Stimulated activated CD4-positive, alpha-beta T cell treated with anti-CD3 and anti-CD28 coated beads, Interleukin-1b, Interleukin-23, amount 100 ng/mL, for 24 hours (primary cell): ENCODE results near the gene UPF2.

Experiments used
- DNase-seq, 4 experiments: peaks; one replicate each; pipeline ENCODE4 v3.0.0-alpha.2; 2020; ENCODE audit warnings: low read depth in 4 of 4, low spot score in 1 of 4

UPF2 gene

GRCh38 chr10:11886851-11887250, 155.8 kb downstream of the UPF2 start:
- DNase-seq, result no peak

DNA sequence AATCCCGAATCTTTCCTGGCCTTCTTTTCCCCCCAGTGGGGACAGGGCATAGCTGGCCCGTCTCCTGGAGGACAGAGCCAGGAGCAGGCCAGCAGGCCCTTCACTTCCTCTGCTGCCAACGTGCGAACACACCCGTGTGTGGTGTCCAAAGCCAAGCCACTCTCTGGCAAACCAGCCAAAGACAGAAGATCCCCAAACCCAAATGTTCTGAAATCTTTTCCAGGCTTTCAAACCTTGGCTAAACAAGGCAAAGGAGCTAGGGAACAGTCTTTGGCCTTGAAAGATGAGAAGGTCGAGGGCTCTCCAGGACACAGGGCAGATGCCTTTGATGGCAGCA, 156.5 kb downstream of the UPF2 start:
- DNase-seq, result no peak

DNA sequence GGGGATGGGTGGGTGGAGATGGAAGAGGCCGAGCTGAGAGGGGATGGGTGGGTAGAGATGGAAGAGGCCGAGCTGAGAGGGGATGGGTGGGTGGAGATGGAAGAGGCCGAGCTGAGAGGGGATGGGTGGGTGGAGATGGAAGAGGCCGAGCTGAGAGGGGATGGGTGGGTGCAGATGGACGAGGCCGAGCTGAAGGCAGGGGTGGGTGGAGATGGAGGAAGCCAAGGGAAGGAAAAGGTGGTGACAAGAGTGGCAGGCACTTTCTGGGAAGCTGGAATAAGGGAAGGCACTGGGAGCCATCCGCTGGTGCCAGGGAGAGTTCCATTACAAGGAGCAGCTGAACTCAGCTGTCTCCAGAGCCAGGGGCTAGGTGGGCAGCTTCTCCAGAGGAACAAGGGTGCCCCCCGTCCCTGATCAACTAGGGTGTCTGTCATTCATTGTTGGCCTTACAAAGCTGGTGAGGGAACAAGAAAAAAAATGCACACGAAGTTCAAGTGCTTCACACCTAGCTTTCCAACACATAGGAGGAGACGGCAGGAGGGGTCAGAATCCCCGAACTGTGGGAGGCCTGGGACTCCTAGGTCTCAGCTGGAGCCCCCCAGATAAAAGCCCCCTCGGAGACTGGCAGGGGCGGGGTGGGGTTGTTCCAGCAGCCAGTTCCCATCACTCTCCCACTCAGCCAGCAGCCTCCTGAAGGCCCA, 157.0 kb downstream of the UPF2 start:
- no peak for DNase-seq

DNA sequence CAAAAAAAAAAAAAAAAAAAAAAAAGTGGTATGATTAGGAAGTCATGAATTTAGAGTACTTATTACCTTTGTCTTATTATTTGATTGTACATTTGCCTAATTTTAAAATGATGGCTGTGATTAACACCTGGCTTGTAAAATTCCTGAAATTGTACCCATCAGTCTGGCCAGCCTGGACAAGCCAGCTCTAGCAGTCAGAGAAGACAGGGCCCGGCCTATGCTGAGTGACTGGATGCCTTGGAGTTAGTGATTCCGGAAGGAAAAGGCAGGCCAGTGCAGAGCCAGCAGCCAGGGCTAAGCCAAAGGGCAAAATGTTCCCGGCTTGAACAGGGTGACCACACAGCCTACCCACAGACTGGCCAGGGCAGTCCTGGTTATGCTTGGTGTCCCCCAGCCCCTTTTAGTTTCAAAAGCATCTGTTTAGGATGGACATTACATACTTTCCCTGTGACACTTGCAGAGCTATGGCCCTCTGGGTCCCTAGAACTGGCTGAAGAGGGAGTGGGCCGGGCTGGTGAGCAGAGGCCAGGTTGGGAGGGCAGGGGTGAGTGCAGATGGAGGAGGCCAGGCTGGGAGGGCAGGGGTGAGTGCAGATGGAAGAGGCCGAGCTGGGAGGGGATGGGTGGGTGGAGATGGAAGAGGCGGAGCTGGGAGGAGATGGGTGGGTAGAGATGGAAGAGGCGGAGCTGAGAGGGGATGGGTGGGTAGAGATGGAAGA, 157.7 kb downstream of the UPF2 start:
- no peak for DNase-seq

DNA sequence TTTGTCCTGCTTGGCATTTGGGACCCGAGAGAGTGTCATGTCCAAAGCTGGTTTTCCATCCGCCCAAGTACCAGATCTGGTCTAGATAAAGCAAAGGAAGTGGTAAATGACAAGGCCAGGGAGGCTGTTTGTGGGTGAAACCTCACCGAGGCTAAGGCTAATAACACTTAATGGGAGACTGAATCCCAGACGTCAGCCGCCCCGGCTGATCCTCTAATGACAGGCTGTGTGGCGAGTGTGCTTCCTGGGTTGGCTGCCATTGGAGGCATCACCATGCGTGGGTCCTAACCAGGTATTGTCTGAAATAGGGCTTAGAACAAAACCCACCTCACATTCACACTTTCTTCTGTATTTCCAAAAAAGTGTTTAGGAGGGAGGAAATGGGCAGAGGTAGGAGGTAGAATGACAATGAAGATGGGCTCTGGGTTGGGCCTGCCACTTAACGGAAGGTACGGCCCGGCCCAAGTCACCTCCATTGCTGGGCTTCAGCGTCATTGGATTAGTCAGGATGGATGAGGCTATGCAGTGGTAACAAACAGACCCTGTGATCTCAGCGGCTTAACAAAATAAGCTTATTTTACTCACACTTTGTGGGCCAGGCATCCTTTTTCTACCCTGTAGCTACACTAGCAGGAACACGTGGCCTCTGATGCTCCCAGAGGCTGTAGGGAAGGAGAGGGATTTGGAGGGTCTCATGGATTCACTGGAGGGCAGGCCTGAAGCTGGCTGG, 159.8 kb downstream of the UPF2 start:
- DNase-seq, result no peak

DNA sequence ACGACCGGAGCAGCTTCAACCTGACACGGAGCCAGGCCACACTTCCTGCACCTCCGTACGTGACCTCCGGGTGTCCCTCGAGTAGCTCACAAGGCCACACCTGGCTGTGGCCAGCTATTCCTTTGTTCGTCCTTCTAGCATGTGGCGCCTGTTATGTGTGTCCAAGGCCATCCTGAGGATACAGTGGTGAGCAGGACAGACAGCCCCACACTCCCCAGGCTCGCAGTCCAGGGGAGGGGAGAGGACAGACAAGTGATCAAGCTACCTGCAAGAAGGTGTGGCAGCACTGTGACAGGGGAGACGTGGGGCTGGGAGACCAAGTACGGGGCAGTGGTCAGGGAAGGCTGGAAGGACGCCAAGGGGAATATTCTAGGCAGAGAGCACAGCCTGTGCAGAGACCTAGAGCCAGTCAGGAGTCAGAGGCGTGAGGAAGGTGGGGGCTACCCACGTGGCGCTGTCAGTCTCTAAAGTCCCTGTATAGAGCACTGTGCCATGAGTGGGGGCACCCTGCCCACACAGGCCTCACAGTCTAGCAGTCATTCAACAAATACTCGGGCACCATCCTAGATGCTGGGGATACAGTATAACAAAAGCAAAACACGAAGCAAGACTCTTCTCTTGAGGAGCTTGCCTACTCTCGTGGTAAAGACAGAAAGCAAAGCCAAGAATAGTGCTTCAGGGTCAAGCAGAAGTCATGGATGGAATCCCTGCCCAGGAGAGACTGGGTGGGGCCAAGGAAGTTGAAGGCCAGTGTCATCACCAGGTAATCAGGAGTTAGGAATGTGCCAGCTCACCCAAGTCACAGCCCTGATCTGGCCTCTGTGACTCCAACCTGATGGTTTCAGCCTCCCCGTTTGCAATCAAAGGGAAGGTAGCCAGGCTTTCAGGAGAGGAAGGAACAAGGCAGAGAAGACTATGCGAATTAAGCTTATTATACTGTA, 160.9 kb downstream of the UPF2 start:
- DNase-seq, result no peak

GRCh38 chr10:11881030-11881476, 161.6 kb downstream of the UPF2 start:
- no peak for DNase-seq

GRCh38 chr10:11880151-11881029, 162.2 kb downstream of the UPF2 start:
- DNase-seq, result no peak

- no peak for DNase-seq
These were observed 163.1 kb downstream of the UPF2 start for GRCh38 chr10:11879387-11880094.

- DNase-seq, result no peak
These were observed 163.8 kb downstream of the UPF2 start for GRCh38 chr10:11878776-11879175.

GRCh38 chr10:11877591-11877905, 165.1 kb downstream of the UPF2 start:
- DNase-seq, result no peak

DNA sequence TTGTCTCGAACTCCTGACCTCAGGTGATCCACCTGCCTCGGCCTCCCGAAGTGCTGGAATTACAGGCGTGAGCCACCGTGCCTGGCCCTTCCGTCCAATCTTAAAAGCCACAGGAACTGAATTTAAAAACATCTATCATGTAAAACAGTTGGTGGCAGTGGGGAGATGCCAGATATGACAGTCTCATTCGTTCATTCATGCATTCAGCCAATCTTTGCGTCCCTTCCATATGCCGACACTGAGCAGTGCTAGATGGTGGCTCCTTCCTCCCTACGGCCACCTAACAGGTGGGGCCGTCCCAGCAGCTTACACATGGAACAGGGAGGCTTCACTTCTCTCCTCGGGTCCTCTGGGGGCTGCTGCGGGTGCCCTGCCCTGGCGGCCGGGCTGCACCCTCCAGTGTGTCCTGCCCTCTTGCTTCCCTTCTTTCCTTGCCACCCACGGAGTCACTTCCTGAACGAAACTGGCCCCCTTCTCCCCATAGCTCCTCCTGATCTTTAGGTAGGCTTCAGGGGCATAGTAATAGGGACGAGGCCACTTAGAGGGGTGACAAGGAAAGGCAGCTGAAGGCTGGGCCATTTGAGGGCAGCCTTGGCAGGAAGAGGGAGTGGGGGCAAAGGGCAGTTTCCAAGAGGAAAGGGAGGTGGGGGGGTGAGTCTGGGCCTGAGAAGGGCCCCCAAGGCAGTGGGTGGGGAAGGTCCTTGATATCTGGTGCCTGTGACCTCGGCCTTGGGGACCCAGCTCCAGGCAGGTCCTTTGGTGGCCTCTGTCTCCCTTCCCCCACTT, 165.6 kb downstream of the UPF2 start:
- DNase-seq, result no peak

- no peak for DNase-seq
These were observed 166.3 kb downstream of the UPF2 start for GRCh38 chr10:11876324-11876723.

DNA sequence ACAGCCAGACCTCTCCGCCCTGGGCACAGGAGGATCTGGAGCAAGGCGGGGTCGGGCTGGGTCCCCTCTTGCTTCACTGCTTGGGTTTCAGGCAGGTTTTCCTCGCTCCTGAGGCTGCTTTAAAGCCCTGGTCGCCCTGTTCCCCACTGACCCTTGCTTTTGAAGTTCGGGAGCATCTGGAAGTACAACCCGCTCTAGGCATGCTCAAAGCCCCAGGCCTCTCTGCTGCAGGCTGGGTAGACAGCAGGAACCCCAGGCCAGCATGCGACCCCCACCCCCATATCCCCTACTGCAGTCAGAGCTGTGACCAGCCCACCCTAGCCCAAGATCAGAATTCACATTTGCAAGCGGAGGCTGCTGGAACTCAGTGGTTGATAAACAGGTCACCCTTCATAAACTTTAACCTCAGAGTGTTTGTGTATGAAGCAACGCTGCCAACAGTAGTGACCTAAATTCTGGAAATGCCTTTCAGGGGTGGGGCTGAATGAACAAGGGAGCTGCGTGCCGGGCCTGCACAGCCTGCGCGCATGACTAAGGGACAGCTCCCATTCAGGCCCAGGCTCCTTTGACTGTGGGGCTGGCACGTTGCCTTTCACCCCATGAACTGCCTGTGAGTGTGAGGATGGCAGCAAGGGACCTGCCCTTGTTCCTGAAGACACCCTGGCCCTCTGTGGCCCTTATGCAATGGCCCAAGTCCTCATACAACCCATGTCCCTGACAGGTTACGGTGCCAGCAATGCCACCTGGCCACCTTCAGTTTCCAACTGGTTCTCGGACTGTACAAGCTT, 166.9 kb downstream of the UPF2 start:
- DNase-seq, result no peak

- peak in 2 of 4 experiments; percentile 14 to 30 for DNase-seq
These were observed 167.8 kb downstream of the UPF2 start for GRCh38 chr10:11874568-11875493.

- no peak for DNase-seq
These were observed 171.1 kb downstream of the UPF2 start for GRCh38 chr10:11871466-11871865.

GRCh38 chr10:11870900-11871400, 171.7 kb downstream of the UPF2 start:
- no peak for DNase-seq
